Fibroblast of lung (primary cell): ENCODE measurements around the gene BBS9.

Source experiments
- EZH2 ChIP-seq: IDR thresholded peaks from 2 replicates; pipeline ENCODE4 v1.5.1; 2012; ENCODE audit warnings: low read length, control low read depth, mild to moderate bottlenecking; ENCODE audit errors: missing control alignments
- TF ChIP-seq, protein P1 (sequence below), 2 donors: IDR thresholded peaks in 1 of 2; conservative IDR thresholded peaks in 1 of 2; 1 replicate in 1 of 2; 2 replicates in 1 of 2; pipeline ENCODE4 v1.5.1; 2011 to 2012; ENCODE audit warnings: low read length in 2 of 2, control low read depth in 1 of 2, inconsistent platforms in 1 of 2, low read depth in 1 of 2, mild to moderate bottlenecking in 1 of 2

DNA sequence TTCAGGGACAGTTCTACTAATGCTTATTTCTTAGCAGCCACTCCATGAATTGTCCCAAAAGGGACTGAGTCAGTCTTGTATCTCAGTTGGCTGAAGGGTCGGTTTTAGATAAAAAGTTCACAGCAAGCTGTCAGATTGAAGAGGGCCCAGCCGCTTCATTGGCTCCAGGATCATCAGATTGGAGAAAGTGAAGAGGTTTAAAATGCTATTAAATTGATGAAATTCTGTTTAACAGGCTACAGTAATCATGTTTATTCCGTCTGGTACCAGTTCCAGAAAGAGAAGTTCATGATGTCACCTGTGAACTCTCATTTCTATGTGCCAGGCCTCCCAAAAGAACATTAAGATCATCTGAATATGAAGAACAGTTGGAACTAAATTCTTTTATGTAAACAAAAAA lies 481.6 kb downstream of the BBS9 start:
- TF ChIP-seq EZH2 = no peak
- TF ChIP-seq, protein P1, sequence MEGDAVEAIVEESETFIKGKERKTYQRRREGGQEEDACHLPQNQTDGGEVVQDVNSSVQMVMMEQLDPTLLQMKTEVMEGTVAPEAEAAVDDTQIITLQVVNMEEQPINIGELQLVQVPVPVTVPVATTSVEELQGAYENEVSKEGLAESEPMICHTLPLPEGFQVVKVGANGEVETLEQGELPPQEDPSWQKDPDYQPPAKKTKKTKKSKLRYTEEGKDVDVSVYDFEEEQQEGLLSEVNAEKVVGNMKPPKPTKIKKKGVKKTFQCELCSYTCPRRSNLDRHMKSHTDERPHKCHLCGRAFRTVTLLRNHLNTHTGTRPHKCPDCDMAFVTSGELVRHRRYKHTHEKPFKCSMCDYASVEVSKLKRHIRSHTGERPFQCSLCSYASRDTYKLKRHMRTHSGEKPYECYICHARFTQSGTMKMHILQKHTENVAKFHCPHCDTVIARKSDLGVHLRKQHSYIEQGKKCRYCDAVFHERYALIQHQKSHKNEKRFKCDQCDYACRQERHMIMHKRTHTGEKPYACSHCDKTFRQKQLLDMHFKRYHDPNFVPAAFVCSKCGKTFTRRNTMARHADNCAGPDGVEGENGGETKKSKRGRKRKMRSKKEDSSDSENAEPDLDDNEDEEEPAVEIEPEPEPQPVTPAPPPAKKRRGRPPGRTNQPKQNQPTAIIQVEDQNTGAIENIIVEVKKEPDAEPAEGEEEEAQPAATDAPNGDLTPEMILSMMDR (conservative IDR thresholded peaks at IDR 0.05 in 1 of 2, IDR thresholded peaks at IDR 0.05 in 1 of 2; ENCODE audit: low read depth in 1 of 2, low read length in 2 of 2) = no peak
